ENCODE results near the gene SMARCB1.

DNA sequence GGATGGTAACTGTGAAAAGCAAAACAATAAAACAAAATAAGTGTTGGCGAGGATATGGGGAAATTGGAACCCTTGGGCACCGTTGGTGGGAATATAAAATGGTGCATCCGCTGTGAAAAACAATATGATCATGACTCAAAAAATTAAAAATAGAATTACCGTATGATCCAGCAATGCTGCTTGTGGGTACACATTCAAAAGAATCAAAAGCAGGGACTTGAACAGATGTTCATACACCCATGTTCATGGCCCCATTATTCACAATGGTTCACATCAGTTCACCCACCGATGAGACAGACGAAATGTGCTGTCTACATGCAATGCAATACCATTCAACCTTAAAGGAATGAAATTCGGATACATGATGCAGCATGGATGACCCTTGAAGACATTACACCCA lies 53.3 kb downstream of the SMARCB1 start:
- TF ChIP-seq POLR2A (IDR thresholded peaks at IDR 0.05): no peak
- TF ChIP-seq, protein P1, sequence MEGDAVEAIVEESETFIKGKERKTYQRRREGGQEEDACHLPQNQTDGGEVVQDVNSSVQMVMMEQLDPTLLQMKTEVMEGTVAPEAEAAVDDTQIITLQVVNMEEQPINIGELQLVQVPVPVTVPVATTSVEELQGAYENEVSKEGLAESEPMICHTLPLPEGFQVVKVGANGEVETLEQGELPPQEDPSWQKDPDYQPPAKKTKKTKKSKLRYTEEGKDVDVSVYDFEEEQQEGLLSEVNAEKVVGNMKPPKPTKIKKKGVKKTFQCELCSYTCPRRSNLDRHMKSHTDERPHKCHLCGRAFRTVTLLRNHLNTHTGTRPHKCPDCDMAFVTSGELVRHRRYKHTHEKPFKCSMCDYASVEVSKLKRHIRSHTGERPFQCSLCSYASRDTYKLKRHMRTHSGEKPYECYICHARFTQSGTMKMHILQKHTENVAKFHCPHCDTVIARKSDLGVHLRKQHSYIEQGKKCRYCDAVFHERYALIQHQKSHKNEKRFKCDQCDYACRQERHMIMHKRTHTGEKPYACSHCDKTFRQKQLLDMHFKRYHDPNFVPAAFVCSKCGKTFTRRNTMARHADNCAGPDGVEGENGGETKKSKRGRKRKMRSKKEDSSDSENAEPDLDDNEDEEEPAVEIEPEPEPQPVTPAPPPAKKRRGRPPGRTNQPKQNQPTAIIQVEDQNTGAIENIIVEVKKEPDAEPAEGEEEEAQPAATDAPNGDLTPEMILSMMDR (IDR thresholded peaks at IDR 0.05): no peak

Measured in tibial nerve (tissue), 3 donors.